Hematopoietic multipotent progenitor cell treated with erythropoietin and hydrocortisone succinate and interleukin-3 and kit ligand, for 15 days (in vitro differentiated cells): Measurements from ENCODE around the gene NEXMIF.
"Not testable (repeated sequence)": the region's sequence is repeated elsewhere in the genome, so short reads cannot be mapped to it uniquely, and the experiment has no call there.

Experiments used
- DNase-seq: peaks from one replicate; pipeline ENCODE4 v3.0.0-alpha.2; 2015; ENCODE audit warnings: low spot score

NEXMIF gene

GRCh38 chrX:74788545-74789086 is 136.6 kb downstream of the NEXMIF start:
- DNase-seq: no peak

GRCh38 chrX:74784629-74785028 is 140.6 kb downstream of the NEXMIF start:
- no peak for DNase-seq

- DNase-seq: no peak
Measured at GRCh38 chrX:74781507-74782034, 143.7 kb downstream of the NEXMIF start.

- DNase-seq: no peak
Measured at GRCh38 chrX:74779175-74779574, 146.1 kb downstream of the NEXMIF start.

- DNase-seq: no peak
Measured at GRCh38 chrX:74774988-74775387, 150.3 kb downstream of the NEXMIF start.

DNA sequence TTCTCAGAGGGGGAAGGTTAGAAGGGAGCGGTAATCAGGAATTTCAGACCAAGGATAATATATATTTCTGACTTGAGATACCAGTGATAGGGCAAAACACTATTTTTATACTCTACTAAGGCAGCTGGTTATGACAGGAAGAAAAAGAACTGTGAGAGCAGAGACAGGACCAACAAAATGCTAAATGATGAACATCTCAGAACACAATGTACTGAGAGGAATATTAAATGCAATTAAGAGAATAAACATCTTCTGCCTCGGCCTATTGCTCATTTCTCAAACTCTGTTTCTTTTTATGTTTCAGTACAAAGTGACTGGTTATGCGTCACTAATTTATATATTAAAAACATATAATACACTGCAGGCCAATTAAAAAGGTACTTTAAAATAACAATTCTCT is 188.8 kb downstream of the NEXMIF start:
- no peak for DNase-seq

- no peak for DNase-seq
Measured at GRCh38 chrX:74705269-74705668, 220.0 kb downstream of the NEXMIF start.

DNA sequence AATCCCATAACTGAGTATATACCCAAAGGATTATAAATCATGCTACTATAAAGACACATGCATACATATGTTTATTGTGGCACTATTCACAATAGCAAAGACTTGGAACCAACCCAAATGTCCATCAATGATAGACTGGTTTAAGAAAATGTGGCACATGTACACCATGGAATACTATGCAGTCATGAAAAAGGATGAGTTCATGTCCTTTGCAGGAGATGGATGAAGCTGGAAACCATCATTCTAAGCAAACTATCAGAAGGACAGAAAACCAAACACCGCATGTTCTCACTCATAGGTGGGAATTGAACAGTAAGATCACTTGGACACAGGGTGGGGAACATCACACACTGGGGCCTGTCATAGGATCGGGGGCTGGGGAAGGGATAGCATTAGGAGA is 223.9 kb downstream of the NEXMIF start:
- DNase-seq: not testable (repeated sequence)

GRCh38 chrX:74684466-74684865 is 240.8 kb downstream of the NEXMIF start:
- no peak for DNase-seq
